Fibroblast of peridontal ligament (primary cell): ENCODE data around the gene LRRC75A.
"Not testable (repeated sequence)": the region's sequence is repeated elsewhere in the genome, so short reads cannot be mapped to it uniquely, and the experiment has no call there.

ENCODE experiments used
- DNase-seq: peaks from one replicate; pipeline ENCODE4 v3.0.0-alpha.2; 2010; ENCODE audit errors: extremely low read depth

The LRRC75A gene

GRCh38 chr17:16472539-16472938, 19.5 kb downstream of the LRRC75A start:
- DNase-seq = no peak

DNA sequence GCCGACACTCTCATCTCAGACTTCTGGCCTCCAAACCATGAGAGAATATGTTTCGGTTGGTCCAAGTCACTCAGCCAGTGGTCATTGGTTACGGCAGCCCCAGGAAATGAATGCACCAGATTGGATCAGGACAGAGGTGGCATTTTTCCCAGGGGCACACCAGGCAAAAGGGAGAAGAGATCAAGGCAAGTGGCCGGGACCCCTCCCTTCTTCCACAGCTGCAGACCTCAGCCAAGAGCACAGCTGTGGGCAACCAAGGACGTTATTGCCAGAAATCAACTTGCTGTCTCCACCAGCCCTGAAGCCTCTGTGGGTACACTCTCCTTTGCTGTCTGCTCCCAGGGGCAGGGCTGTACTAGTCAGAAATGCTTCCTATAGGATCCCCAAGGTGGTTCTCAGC, 20.7 kb downstream of the LRRC75A start:
- DNase-seq = no peak

GRCh38 chr17:16470265-16470664, 21.7 kb downstream of the LRRC75A start:
- no peak for DNase-seq

DNA sequence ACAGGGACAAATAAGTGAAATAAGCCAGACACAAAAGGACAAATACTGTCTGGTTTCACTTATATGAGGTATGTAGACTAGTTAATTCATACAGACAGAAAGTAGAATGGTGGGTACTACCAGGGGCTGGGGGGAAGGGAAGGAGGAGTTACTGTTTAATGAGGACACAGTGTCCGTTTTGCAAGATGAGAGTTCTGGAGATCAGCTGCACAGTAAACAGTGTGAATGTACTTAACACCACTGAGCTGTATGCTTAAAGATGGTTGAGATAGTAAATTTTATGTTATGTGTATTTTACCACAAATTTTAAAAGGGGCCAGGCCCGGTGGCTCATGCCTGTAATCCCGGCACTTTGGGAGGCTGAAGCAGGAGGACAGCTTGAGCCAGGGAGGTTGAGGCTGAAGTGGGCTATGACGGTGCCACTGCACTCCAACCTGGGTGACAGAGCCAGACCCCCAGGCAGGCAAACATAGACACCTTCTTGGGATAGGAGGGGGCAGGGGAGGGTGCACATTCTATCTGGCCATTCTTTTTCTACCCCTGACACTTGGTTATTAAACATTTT, 23.5 kb downstream of the LRRC75A start:
- no peak for DNase-seq

DNA sequence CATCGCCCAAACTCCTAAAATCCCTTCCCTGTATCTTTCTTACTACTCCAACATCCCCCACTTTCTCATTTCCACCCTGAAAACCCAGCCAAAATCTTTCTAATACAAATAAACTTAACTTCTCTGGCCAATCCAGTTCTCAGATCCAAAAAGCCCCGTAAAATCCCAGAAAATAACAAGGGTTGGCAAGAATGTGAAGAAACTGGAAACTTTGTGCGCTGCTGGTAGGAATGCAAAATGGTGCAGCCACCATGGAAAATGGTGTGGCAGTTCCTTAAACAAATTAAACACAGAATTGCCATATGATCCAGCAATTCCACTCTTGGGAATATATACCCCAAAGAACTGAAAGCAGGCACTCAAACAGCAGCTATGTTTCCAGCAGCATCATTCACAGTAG, 24.1 kb downstream of the LRRC75A start:
- DNase-seq = peak; percentile 36

DNA sequence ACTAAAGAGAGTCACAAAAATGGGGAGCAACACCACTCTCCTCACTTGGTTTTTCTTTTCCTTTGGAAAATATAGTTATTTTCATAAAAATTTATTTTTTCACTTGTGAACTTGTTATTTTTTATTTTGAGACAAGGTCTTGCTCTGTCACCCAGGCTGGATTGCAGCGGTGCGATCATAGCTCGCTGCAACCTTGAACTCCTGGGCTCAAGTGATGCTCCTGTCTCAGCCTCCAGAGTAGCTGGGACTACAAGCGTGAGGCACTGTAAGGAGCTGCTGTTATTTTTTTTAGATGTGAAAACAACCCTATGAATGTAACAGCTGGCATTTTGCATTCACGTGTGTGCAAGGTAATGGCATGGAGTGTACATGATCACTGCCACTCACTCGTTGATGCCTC, 24.9 kb downstream of the LRRC75A start:
- DNase-seq = no peak

DNA sequence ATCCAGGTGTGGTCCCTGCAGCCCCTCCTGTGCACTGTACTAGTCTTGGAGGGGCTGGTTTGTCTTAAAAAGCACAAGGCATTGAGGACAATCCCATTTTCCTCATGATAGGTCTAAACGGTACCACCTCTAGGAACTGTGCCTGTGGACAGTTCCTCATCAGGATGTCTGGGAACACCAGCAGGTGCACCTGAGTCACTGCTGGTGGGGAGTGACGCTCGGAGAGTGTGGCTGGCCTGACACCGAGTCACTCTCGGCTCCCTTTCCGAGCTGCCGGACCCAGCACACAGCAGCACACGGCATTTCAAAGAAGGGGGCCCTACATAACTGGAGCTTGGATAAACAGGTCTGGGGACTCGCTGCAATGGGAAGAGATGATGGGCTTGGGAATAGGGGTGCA, 25.6 kb downstream of the LRRC75A start:
- DNase-seq = no peak

- DNase-seq = no peak
These were observed 26.1 kb downstream of the LRRC75A start for GRCh38 chr17:16465861-16466338.

DNA sequence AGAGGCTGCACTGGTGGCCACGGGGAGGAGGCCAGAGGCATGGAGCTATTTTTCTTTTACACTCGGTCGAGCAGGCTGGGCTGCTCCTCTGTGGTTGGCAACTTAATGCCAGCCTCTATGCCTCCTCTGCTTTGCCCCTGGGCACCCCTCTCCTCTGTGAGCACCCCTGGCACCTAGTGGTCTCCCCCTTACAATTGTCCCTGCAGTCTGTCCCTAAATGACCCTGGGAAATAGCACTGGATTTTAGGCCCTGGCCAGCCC, 27.0 kb downstream of the LRRC75A start:
- DNase-seq = no peak

GRCh38 chr17:16464303-16465051, 27.5 kb downstream of the LRRC75A start:
- DNase-seq = no peak

DNA sequence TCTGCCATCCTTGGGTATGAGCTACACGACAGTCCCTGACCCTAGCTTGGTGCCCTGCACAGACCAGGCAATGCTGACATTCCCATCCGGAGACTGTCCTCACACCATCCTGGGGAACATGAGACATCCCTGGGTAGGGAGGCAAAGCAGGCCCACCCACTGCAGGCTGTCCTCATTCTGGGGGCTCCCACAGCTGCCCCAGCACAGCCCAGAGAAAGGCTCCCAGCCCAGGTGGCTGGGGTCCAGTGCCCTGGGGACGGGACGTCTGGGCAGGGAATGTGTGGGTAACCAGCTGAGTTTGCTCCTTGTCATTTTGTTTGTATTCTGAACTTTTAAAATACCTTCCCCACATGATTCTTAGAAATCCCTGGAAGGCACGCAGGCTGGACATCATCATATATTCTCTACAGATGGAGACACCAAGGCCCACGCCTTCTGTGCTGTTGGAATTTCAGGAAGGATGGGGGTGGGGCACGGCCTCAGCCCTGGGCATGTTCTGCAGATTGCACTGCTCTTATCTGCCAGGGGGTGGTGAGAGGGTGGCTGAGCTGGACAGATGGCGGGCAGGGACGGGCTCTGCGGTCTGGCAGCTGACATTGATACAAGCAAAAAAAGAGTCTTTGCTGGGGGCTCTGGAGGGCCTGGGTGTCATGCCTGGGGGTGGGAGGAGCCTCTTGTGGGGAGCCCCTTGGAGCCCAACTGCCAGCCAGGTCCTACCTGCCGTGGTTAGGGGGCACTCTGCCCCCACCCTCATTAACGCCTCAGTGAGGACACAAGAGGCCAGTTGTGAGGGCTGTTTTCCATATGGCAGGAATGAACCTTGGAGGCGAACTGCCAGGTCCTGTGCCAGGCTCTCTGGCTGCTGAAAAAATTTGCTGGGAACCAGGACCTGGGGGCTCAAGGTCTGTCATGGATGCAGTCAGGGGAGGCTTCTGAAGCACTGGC, 28.4 kb downstream of the LRRC75A start:
- DNase-seq = peak; percentile 21

GRCh38 chr17:16462070-16462864, 29.7 kb downstream of the LRRC75A start:
- DNase-seq = no peak

- no peak for DNase-seq
These were observed 30.5 kb downstream of the LRRC75A start for GRCh38 chr17:16461606-16461866.

GRCh38 chr17:16460796-16461605, 31.0 kb downstream of the LRRC75A start:
- DNase-seq = no peak

DNA sequence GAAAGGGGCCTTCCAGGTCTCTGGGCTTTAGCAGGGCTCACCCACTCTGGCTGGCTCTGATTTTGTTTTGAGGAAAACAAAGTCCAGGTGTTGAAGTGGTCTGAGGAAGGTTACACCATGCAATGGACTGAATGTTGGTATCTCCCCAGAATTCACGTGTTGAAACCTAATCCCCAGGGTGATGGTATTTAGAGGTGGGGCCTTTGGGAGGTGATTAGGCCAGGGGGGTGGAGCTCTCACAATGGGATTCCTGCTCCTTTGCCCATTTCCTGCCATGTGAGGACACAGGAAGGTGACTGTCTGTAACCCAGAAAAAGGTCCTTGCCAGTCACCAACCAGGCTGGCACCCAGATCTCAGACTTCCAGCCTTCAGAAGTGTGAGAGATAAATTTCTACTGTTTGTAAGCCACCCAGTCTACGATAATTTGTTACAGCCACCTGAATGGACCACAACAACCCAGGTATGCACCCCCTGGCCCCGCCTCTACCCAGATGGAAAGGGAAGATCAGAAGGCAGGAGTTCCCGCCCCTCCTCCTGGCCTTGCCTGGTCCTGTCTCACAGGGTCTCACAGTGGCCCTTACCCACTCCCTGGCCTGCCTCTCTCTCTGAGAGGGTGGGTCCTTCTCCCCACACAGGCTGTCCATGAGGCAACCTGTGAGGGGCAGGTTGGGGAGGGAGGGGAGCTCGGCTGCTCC, 32.0 kb downstream of the LRRC75A start:
- DNase-seq = no peak

DNA sequence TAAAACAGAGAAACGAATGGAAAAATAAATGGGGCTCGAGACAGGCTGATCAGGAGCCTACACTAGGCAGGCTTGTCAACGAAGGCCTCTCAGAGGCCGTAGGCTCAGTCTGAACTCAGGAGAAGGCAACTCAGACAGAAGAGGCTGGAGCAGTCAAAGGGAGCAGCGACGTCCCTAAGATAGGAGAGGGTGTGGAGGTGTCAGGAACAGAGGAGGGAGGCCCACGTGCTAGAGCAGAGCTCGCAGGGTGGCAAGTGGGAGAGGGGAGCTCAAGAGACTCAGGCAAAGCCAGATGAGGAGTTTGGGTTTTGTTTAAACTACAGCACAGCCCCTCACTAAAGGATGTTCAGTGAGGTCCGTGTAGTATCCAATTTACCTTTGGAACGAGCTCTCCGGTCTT, 32.7 kb downstream of the LRRC75A start:
- no peak for DNase-seq

- DNase-seq = no peak
These were observed 35.2 kb downstream of the LRRC75A start for GRCh38 chr17:16456742-16457316.

GRCh38 chr17:16455997-16456741, 35.8 kb downstream of the LRRC75A start:
- DNase-seq = no peak

DNA sequence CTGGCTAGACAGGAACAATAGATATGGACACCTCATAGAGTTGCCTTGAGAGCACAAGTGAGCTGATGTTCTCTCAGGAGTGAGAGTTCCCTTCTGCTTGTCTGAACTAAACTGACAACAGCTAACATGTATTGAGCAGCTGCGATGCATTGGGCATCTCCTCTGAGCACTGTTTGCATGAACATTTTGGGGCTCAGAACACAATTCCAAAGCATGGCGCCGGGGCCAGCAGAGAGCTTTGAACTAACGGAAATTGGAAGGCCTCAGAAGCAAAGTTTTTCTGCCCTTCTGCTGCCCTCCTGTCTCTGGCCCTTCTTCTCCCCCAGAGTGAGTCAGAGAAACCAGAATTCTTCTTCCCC, 38.5 kb downstream of the LRRC75A start:
- no peak for DNase-seq

- DNase-seq = not testable (repeated sequence)
These were observed 39.7 kb downstream of the LRRC75A start for GRCh38 chr17:16452268-16452667.
